Calu3 (cell line): ENCODE data around the gene WNT6. TPM values are rescaled to one million over a fixed set of nuclear protein-coding genes. Genes with fewer than 3 reads are reported as not detected.

ENCODE experiments used
- Bru-seq: library from RNA; stranded (reverse); fragments of 400-500 nt; gene quantifications from one replicate; lab custom pipeline; 2021; lab: Mats Ljungman, UMichigan
- BruChase-seq, 2 experiments: library from RNA; stranded (reverse); fragments of 400-500 nt; gene quantifications; one replicate each; lab custom pipeline; 2021; lab: Mats Ljungman, UMichigan
- BruUV-seq: library from RNA; stranded (reverse); fragments of 400-500 nt; replicated peaks from 2 replicates; lab custom pipeline; 2021; lab: Mats Ljungman, UMichigan
- CTCF ChIA-PET: fragments of 300-600 bp; sonication (Branson Sonifier 250); formaldehyde crosslinking; loops from one replicate; lab custom pipeline; 2022; ENCODE audit warnings: antibody characterized with exemption; lab: Charles Lee
- DNase-seq: peaks from one replicate; pipeline ENCODE4 v3.0.0; 2022
- H3K27ac Mint-ChIP-seq: one replicate; pipeline ENCODE4 v1.8.0; 2022; ENCODE audit warnings: mixed read lengths; ENCODE audit not compliant: unreplicated experiment
- H3K27me3 Mint-ChIP-seq: one replicate; pipeline ENCODE4 v1.8.0; 2022; ENCODE audit warnings: mixed read lengths; ENCODE audit not compliant: unreplicated experiment
- H3K36me3 Mint-ChIP-seq: one replicate; pipeline ENCODE4 v1.8.0; 2022; ENCODE audit warnings: mild to moderate bottlenecking, moderate library complexity, mixed read lengths; ENCODE audit not compliant: insufficient read depth, unreplicated experiment
- H3K4me1 Mint-ChIP-seq: one replicate; pipeline ENCODE4 v1.8.0; 2022; ENCODE audit warnings: mild to moderate bottlenecking, low read depth, mixed read lengths; ENCODE audit not compliant: unreplicated experiment
- H3K4me3 Mint-ChIP-seq: one replicate; pipeline ENCODE4 v1.8.0; 2022; ENCODE audit warnings: mild to moderate bottlenecking, low read depth, moderate library complexity, mixed read lengths; ENCODE audit not compliant: unreplicated experiment
- H3K9me3 Mint-ChIP-seq: one replicate; pipeline ENCODE4 v1.8.0; 2022; ENCODE audit warnings: low read depth, mixed read lengths; ENCODE audit not compliant: unreplicated experiment
- intact Hi-C: fragments of 100-400 bp; cut with micrococcal nuclease; formaldehyde crosslinking; loops from one replicate; pipeline ENCODE4 v1.10.0; 2022; ENCODE audit not compliant: unreplicated experiment
- long read RNA-seq: library from polyadenylated mRNA; stranded (forward); transcript quantifications from one replicate; pipeline ENCODE4 v2.0.0, GENCODE V29; 2022
- total RNA-seq: library from RNA; stranded (reverse); gene quantifications from 2 replicates; pipeline ENCODE4 v1.2.3, GENCODE V29; 2022
- TF ChIP-seq, protein P1 (sequence below): fragments of 200-600 bp; IDR thresholded peaks from one replicate; pipeline ENCODE4 v1.8.0; 2022; ENCODE audit warnings: antibody characterized with exemption; ENCODE audit not compliant: unreplicated experiment

WNT6 gene
- not detected in 2 replicates for total RNA-seq
- Bru-seq, nascent RNA = not detected
- BruChase-seq, experiment 1, labeled RNA remaining after a 6-hour chase = percentile 6 among the genes with signal in this experiment
- not detected for BruChase-seq, experiment 2, labeled RNA remaining after a 2-hour chase
- long read RNA-seq = 0 reads

DNA sequence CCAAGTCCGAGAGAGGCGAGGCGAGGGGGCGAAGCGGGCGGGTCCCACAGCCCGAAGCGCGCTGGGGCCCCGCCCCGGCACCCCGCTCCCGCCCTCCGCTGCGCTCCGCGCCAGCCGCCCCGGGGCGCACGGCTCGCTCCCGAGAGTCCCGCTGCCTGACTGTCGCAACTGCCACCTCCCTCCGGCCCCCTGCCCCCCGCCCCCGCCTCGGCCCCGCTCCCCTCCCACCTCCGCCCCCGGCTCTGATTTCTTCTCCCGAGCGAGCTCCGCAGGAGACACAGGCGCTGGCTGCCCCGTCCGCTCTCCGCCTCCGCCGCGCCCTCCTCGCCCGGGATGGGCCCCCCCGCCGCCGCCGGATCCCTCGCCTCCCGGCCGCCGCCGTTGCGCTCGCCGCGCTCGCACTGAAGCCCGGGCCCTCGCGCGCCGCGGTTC, at the start of gene WNT6:
TSS of gene WNT6 (plus strand) at position 250 of the 432 bp plus-strand sequence. CDS start 233 bp downstream, outside the sequence.
- peaks cover 28% of the 10 kb centered on the region for H3K4me1 Mint-ChIP-seq
- no peak for DNase-seq
- intact Hi-C loops = loop anchor here (10.0 kb wide), 1 partner anchor 125 kb away; the partner anchor contains the start of gene FEV
- H3K4me3 Mint-ChIP-seq = peak within 1 kb of the TSS; percentile 68
- H3K9me3 Mint-ChIP-seq = no peaks in the 10 kb centered on the region
- H3K36me3 Mint-ChIP-seq = no peaks in the 10 kb centered on the region
- TF ChIP-seq, protein P1, sequence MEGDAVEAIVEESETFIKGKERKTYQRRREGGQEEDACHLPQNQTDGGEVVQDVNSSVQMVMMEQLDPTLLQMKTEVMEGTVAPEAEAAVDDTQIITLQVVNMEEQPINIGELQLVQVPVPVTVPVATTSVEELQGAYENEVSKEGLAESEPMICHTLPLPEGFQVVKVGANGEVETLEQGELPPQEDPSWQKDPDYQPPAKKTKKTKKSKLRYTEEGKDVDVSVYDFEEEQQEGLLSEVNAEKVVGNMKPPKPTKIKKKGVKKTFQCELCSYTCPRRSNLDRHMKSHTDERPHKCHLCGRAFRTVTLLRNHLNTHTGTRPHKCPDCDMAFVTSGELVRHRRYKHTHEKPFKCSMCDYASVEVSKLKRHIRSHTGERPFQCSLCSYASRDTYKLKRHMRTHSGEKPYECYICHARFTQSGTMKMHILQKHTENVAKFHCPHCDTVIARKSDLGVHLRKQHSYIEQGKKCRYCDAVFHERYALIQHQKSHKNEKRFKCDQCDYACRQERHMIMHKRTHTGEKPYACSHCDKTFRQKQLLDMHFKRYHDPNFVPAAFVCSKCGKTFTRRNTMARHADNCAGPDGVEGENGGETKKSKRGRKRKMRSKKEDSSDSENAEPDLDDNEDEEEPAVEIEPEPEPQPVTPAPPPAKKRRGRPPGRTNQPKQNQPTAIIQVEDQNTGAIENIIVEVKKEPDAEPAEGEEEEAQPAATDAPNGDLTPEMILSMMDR = no peak
- no peak within 1 kb of the TSS for H3K27ac Mint-ChIP-seq
- no TSS peak for BruUV-seq
- CTCF ChIA-PET = interaction anchor here (0.6 kb wide), 1 partner anchor 45 kb away, joined by 5 read pairs; no protein-coding TSS in a partner anchor
- peaks cover 100% of the 10 kb centered on the region for H3K27me3 Mint-ChIP-seq

DNA sequence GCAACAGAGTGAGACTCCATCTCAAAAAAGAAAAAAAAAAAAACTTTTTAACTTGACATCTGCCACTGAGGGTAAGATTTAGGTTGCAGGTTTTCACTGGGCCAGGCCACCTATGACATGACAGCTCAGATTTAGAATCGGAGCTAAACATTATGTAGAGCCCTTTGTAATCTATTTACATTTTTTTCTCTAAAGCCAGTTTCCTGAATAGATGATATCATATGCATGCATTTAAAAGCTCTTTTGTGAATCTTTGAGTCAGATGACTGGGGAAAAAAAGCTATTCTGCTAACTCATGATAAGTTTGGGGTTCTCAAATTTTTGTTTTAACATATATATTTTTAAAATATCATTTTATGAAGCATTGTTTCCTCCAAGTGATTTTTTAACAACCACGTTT, 49.3 kb upstream of the WNT6 start:
- Mint-ChIP-seq H3K4me1 (peaks cover 24% of the 10 kb centered on the region), H3K27ac (no peak overlapping the region), H3K27me3 (no peaks in the 10 kb centered on the region), H3K36me3 (no peaks in the 10 kb centered on the region), H3K9me3 (peaks cover under 1% of the 10 kb centered on the region), H3K4me3 (no peak overlapping the region)
- BruUV-seq = no TSS peak
- CTCF ChIA-PET = no interaction called here
- no peak for DNase-seq
- TF ChIP-seq, protein P1 = no peak
- intact Hi-C loops = no loop called here

DNA sequence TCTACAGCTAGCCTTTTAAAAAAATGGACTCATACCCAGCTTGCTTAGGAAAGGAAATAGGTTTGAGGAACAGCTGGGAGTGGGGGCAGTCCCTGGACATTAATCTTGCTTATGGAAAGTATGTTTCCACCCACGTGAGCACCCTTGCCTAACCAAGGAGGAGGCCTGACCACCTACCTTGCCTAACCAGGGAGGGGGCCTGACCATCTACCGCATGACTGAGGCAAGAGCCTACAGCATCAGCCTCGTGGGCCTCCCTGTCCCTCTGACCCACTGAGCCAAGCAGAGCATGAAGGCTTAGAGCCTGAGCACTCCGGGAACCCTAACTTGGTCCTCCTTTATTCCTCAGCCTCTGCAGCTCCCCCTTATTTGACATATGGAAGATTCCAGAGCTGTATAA, 48.2 kb upstream of the WNT6 start:
- TF ChIP-seq, protein P1 = no peak
- no peaks in the 10 kb centered on the region for H3K36me3 Mint-ChIP-seq
- intact Hi-C loops = no loop called here
- peaks cover 13% of the 10 kb centered on the region for H3K4me1 Mint-ChIP-seq
- no peak for DNase-seq
- no TSS peak for BruUV-seq
- H3K27me3 Mint-ChIP-seq = no peaks in the 10 kb centered on the region
- CTCF ChIA-PET = no interaction called here
- no peak overlapping the region for H3K4me3 Mint-ChIP-seq
- no peak overlapping the region for H3K27ac Mint-ChIP-seq
- H3K9me3 Mint-ChIP-seq = no peaks in the 10 kb centered on the region

DNA sequence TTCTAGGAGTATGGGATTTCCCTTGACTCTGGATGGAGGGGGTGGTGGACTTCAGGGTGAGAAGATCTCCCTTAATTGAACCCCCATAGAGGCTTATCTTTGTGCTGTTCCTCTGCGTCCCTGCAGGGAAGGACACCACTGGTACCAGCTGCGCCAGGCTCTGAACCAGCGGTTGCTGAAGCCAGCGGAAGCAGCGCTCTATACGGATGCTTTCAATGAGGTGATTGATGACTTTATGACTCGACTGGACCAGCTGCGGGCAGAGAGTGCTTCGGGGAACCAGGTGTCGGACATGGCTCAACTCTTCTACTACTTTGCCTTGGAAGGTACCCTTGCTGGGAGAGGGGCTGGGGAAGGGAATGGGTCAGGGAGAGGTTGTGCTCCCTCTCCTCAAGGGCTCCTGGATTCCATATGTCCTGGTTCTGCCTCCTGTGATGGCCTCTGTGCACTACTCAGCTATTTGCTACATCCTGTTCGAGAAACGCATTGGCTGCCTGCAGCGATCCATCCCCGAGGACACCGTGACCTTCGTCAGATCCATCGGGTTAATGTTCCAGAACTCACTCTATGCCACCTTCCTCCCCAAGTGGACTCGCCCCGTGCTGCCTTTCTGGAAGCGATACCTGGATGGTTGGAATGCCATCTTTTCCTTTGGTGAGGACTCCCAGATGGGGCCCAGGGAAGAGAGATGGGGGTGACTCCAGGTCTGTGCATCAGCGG, 47.3 kb upstream of the WNT6 start:
- BruUV-seq = no TSS peak
- CTCF ChIA-PET = no interaction called here
- H3K36me3 Mint-ChIP-seq = no peaks in the 10 kb centered on the region

More for the DNA sequence above, 47.3 kb upstream of the WNT6 start:
- Mint-ChIP-seq H3K27me3 (no peaks in the 10 kb centered on the region), H3K27ac (no peak overlapping the region), H3K4me3 (no peak overlapping the region), H3K9me3 (no peaks in the 10 kb centered on the region), H3K4me1 (peaks cover 10% of the 10 kb centered on the region)
- intact Hi-C loops = no loop called here
- TF ChIP-seq, protein P1 = no peak
- no peak for DNase-seq
